ENCODE data around the gene FAM3A.
"Not testable (repeated sequence)": the region's sequence is repeated elsewhere in the genome, so short reads cannot be mapped to it uniquely, and the experiment has no call there.

Gene FAM3A

DNA sequence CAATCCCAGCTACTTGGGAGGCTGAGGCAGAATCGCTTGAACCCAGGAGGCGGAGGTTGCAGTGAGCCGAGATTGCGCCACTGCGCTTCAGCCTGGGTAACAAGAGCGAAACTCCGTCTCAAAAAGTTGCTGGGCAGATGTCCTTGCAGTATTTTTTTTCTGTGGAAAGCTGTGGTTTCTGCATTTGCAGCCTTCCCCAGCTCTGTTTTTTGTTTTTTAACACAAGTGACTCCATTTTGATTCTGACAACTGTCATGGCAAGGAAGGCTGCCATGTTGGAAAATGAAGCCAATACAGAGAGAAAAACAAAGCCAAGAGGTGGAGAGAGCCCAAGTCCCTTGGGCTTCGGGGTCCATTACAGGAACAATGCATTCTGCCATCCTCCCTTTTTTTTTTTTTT, 13.9 kb downstream of the FAM3A start:
- DNase-seq = no peak

DNA sequence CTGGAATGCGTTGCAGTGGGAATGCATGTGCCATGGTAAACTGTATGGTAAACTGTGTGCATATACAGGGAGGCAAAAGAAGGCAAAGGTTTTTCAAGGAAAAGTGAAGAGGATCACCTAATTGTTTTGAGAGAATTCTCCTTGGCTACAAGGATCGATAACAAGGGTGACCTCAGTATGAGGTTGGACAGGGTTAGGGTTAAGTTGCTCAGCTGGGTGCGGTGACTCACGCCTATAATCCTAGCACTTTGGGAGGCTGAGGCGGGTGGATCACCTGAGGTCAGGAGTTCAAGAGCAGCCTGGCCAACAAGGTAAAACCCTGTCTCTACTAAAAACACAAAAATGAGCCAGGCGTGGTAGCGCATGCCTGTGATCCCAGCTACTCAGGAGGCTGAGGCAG, 14.6 kb downstream of the FAM3A start:
- not testable (repeated sequence) for DNase-seq

GRCh38 chrX:154496591-154497137, 19.4 kb downstream of the FAM3A start:
- DNase-seq = not testable (repeated sequence)

DNA sequence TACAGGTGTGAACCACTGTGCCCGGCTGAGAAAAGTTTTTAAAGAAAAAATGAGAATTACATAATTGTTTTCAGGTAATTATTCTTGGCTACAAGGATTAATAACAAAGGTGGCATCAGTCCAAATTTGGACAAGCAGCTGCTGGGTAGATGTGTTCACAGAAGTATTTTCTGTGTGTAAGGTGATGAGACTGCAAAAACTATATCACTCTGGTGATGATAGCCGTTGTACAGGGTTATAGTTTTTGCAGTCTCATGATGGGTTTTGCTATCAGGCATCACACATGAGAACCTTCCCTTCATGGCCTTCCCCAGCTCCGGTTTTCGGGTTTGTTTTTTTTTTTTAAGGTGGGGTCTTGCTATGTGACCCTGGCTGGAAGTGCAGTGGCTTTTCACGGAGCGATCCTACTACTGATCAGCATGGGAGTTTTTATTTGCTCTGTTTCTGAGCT, 20.5 kb downstream of the FAM3A start:
- no peak for DNase-seq

- DNase-seq = no peak
These were observed 21.3 kb downstream of the FAM3A start for GRCh38 chrX:154494715-154495114.

GRCh38 chrX:154490414-154491083, 25.5 kb downstream of the FAM3A start, which contains the start of gene SLC10A3:
TSS of gene SLC10A3 (minus strand) at chrX:154490629. CDS start at chrX:154488940, 1,689 bp downstream.
- peak; percentile 91 for DNase-seq

- peak; percentile 62 for DNase-seq
These were observed 26.0 kb downstream of the FAM3A start for GRCh38 chrX:154490021-154490413.

GRCh38 chrX:154489182-154489581, 26.9 kb downstream of the FAM3A start:
- no peak for DNase-seq

- no peak for DNase-seq
These were observed 27.5 kb downstream of the FAM3A start for GRCh38 chrX:154488336-154489075.

- DNase-seq = no peak
These were observed 28.3 kb downstream of the FAM3A start for GRCh38 chrX:154487518-154488290.

DNA sequence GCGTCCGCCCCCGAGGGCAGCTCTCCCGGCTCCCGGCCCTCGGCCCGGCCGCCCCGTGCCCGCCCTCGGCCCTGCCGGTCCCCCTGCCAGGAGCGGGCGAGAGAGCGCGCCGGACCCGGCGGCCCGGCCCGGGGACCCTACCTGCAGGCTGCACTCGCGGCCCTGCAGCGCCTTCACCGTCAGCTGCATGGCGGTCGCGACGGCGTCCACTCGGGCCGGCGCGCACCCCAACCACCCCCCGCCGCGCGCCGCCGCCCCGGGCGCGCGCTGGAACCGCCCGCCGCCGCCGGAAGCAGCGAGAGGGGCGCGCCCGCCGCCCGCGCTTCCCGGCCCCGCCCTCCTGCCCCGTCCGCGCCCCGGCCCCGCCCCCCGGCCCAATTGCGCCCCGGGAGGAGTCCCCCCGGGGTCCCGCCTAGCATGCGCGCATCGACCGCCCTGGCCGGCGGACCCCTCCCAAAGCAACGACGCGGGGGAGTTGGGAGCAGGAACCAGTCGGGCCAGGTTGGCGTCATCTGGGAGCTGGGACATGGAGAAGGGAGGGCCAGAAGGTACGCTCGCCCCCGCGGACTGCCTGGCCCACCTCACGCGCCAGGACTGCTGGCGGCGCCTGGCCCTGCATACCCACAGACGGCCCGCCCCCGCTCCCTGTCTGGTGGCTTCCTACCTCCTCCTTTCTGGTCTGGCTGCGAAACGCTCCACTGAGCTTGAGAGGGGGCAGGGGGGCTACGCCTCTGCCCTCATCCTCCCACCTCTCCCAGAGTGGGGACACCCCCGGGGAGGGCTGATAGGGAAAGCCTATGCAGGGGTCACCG, 29.4 kb downstream of the FAM3A start, which contains the start of gene UBL4A:
UBL4A (minus strand) TSS at position 220 of the 812 bp plus-strand sequence; CDS start at position 189, 31 bp downstream.
- DNase-seq = peak; percentile 79

GRCh38 chrX:154486052-154486395, 30.0 kb downstream of the FAM3A start:
- peak; percentile 63 for DNase-seq

DNA sequence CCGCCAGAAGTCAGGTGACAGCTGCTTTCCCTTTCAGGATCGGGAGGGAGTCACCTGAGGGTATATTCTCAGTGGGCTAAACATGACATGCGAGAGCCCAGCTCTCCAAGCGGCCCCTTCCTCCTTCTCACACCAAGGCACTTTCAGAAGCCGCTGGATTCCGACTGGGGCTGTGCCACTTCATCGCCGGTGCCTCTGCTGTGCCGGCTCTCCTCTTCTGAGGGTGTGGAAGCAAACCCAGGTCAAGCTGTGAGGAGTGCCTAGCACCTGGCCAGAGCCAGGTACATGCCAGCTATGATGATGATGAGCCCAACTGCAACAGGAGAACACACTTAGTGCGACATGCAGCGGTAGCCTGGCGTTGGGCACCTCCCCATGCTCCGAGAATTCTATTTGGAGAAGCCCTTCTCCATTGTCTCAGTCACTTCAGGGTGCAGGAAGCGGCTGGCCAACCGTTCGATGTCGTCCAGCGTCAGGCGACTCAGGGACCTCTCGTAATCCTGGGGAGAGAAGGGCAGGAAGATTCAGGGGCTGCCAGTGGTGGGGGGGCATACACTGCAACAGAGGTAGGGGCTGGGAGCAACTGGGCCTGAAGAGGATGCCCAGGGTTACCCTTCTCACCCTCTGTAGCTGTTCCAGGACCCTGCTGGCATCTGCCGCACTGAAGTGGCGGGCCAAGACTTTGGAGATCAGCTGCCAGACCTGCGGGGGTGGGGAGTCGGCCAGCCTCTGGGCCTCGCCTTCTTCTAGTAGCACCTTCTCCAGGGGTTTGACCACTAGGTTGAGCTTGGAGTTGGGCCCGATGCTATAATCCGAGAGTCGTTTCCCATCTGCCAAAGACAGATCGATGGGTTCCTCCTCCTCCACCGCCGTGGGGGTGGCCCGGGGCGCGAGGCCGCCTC, 30.6 kb downstream of the FAM3A start:
- no peak for DNase-seq

DNA sequence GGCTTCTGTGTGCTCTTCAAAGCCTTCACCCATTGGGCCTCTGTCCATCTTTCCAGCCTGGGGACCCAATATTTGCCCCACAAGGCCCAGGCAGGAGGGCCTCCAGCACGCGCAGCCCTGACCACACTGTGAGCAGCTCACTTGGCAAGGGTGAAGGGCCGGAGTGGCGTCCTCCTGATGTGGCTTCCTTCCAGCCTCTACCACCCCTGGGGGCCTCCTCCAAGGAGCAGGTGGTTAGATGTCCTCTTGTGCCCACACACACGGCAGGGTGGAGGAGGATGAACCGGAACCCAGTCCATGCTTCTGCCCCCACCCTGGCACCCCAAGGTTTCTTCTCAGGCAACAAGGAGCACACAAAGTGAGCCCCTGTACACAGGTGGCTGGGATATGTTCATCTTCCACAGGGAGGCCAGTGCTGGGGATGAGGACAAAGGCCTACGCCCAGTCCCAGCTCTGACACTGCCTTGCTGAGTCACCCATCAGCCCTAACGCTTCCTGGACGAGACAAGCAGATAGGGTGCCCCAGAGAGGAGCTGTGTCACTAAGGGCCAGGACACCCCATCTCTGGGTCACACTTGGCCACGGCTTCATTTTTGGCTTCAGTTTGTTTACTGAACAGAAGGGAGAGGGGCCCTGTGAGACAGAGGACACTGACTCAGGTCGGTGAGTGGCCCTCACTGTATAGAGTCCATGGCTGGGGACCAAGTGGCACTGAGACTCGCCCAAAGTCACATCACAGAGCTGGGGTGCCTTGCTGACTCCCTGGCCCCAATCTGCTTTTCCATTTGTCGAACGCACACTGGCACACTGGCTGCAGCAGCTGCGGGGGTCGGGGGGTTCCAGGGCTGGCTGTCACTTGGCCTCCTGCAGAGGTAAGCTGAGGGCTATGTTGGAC, 31.5 kb downstream of the FAM3A start:
- DNase-seq = no peak

- DNase-seq = no peak
These were observed 32.7 kb downstream of the FAM3A start for GRCh38 chrX:154483325-154483724.

GRCh38 chrX:154482786-154483185, 33.2 kb downstream of the FAM3A start:
- no peak for DNase-seq

DNA sequence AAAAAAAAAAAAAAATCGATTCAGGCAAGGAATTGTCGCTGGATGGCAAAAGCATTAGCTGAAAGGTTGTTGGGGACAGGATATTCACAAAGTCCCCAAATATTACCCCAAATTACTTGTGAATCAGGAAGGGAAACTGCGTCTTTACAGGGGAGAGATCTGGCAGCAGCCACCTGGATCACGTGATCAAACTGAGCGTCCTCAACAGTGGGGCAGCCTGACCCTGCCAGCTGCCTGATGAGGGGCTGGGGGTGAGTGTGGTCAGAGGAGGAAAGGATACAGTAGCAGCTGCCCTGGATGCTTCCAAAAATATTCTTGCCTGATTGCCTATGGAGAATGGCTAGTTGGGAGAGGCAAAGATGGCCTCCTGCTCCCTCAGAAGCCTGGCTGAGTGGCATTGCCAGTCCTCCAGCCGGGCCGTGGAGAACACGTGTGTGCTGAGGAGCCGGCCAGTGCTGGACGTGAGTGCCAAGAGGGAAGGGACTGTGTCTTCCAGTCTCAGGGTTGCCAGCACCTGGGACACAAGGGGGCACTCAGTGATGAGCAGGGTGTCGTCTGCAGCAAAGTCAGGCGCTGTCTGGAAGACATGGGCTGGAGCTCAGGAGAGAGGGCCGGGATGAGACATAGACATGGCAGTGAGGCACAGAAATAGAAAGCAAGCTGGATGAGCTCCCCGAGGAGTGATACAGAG, 34.0 kb downstream of the FAM3A start:
- DNase-seq = no peak

DNA sequence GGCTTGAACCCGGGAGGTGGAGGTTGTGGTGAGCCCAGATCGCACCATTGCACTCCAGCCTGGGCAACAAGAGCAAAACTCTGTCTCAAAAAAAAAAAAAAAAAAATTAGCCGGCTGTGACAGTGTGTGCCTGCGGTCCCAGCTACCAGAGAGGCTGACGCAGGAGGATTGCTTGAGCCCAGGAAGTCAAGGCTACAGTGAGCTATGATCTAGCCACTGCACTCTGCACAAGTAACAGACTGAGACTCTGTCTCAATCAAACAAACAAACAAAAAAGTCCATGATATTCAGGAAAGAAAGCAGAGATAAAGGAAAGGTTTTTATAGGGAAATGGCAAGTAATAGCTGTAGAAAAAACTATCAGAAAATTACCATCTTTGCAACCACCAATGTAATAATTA, 34.8 kb downstream of the FAM3A start:
- no peak for DNase-seq

Data from activated CD8-positive, alpha-beta memory T cell treated with anti-CD3 and anti-CD28 coated beads, Interleukin-2, amount 50 U/mL, for 48 hours (primary cell).